ENCODE results near the gene RTN4. TPM values are rescaled to one million over a fixed set of nuclear protein-coding genes. Genes with fewer than 3 reads are reported as not detected.

The RTN4 gene
- total RNA-seq, 1 experiment from 2014 or later, result 342 TPM

DNA sequence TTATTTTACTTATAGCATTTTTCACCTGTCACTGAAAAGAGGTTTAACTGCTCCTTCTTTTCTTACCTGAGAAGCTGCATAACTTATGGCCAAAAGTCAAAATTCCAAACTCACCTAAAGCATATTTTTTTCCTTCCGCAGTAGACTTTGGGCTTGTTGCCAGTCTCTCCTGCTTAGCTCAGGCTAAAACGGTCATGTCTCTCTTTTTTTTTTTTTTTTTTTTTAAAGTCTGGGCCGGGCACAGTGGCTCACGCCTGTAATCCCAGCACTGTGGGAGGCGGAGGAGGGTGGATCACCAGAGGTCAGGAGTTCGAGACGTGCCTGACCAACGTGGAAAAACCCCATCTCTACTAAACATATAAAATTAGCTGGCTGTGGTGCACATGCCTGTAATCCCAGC is 113.5 kb downstream of the RTN4 start:
- H3K9me3 ChIP-seq (ENCODE audit: insufficient read depth, low read depth), result peaks cover 4% of the 10 kb centered on the region; the same call in 1 of the 2 replicates
- DNase-seq, result no peak
- no peaks in the 10 kb centered on the region for H3K9me2 ChIP-seq (ENCODE audit: insufficient read depth)
- no TSS peak for BruUV-seq (replicated peaks)
- no peaks in the 10 kb centered on the region for H3K79me2 ChIP-seq (ENCODE audit: low read depth)
- H4K20me1 ChIP-seq (ENCODE audit: insufficient read depth), result no peaks in the 10 kb centered on the region
- TF ChIP-seq EZH2 (IDR thresholded peaks at IDR 0.05; ENCODE audit: low read depth) (no peak), CTCF (conservative IDR thresholded peaks at IDR 0.05) (no peak)
- no peak overlapping the region for H3K4me3 ChIP-seq
- H3K36me3 ChIP-seq (ENCODE audit: low read depth), result no peaks in the 10 kb centered on the region
- no peak overlapping the region for H3K27ac ChIP-seq
- no peaks in the 10 kb centered on the region for H3F3A ChIP-seq (ENCODE audit: insufficient read depth, low read depth)
- no peaks in the 10 kb centered on the region for H3K4me1 ChIP-seq (replicated peaks; ENCODE audit: insufficient read depth)
- intact Hi-C loops (cut with micrococcal nuclease; ENCODE audit: unreplicated experiment), result no loop called here
- H3K4me2 ChIP-seq, result no peak overlapping the region
- no peaks in the 10 kb centered on the region for H3K27me3 ChIP-seq (ENCODE audit: insufficient read depth, low read depth)
- ChIA-PET POLR2A (ENCODE audit: unreplicated experiment) (no interaction called here), CTCF (no interaction called here)
- no peak overlapping the region for H2AFZ ChIP-seq

GRCh38 chr2:54935389-54935788 is 114.9 kb downstream of the RTN4 start:
- BruUV-seq (replicated peaks), result no TSS peak

GRCh38 chr2:54931473-54931872 is 118.8 kb downstream of the RTN4 start:
- no TSS peak for BruUV-seq (replicated peaks)
- H3K4me1 ChIP-seq (replicated peaks; ENCODE audit: insufficient read depth), result no peaks in the 10 kb centered on the region
- H3K4me2 ChIP-seq, result no peak overlapping the region
- intact Hi-C loops (cut with micrococcal nuclease; ENCODE audit: unreplicated experiment), result no loop called here
- no peaks in the 10 kb centered on the region for H3K36me3 ChIP-seq (ENCODE audit: low read depth)
- TF ChIP-seq EZH2 (IDR thresholded peaks at IDR 0.05; ENCODE audit: low read depth) (no peak), CTCF (conservative IDR thresholded peaks at IDR 0.05) (no peak)
- H2AFZ ChIP-seq, result no peak overlapping the region
- H3K9me3 ChIP-seq (ENCODE audit: insufficient read depth, low read depth), result no peaks in the 10 kb centered on the region
- H3F3A ChIP-seq (ENCODE audit: insufficient read depth, low read depth), result no peaks in the 10 kb centered on the region
- H3K9me2 ChIP-seq (ENCODE audit: insufficient read depth), result no peaks in the 10 kb centered on the region
- POLR2A ChIA-PET (ENCODE audit: unreplicated experiment), result no interaction called here
- no peaks in the 10 kb centered on the region for H4K20me1 ChIP-seq (ENCODE audit: insufficient read depth)
- CTCF ChIA-PET, result interaction anchor here (0.6 kb wide), 1 partner anchor 242 kb away, joined by 7 read pairs; no protein-coding TSS in a partner anchor
- no peaks in the 10 kb centered on the region for H3K27me3 ChIP-seq (ENCODE audit: insufficient read depth, low read depth)
- no peaks in the 10 kb centered on the region for H3K79me2 ChIP-seq (ENCODE audit: low read depth)
- H3K4me3 ChIP-seq, result no peak overlapping the region
- H3K27ac ChIP-seq, result no peak overlapping the region
- no peak for DNase-seq

More at GRCh38 chr2:54935389-54935788, 114.9 kb downstream of the RTN4 start:
- ChIA-PET POLR2A (ENCODE audit: unreplicated experiment) (no interaction called here), CTCF (no interaction called here)
- Histone ChIP-seq H3K36me3 (ENCODE audit: low read depth) (no peaks in the 10 kb centered on the region), H3K9me2 (ENCODE audit: insufficient read depth) (no peaks in the 10 kb centered on the region), H2AFZ (no peak overlapping the region), H3K4me3 (no peak overlapping the region), H3K4me2 (no peak overlapping the region), H3K4me1 (replicated peaks; ENCODE audit: insufficient read depth) (no peaks in the 10 kb centered on the region), H3K27me3 (ENCODE audit: insufficient read depth, low read depth) (no peaks in the 10 kb centered on the region), H3K27ac (no peak overlapping the region), H3F3A (ENCODE audit: insufficient read depth, low read depth) (no peaks in the 10 kb centered on the region), H3K79me2 (ENCODE audit: low read depth) (no peaks in the 10 kb centered on the region), H4K20me1 (ENCODE audit: insufficient read depth) (no peaks in the 10 kb centered on the region), H3K9me3 (ENCODE audit: insufficient read depth, low read depth) (peaks cover 4% of the 10 kb centered on the region; the same call in 1 of the 2 replicates)
- DNase-seq, result no peak
- TF ChIP-seq EZH2 (IDR thresholded peaks at IDR 0.05; ENCODE audit: low read depth) (no peak), CTCF (conservative IDR thresholded peaks at IDR 0.05) (no peak)
- intact Hi-C loops (cut with micrococcal nuclease; ENCODE audit: unreplicated experiment), result no loop called here

Data from PC-9 (cell line).